ENCODE measurements around the gene ZNF595.
"Not testable (repeated sequence)": the region's sequence is repeated elsewhere in the genome, so short reads cannot be mapped to it uniquely, and the experiment has no call there.

Gene ZNF595

DNA sequence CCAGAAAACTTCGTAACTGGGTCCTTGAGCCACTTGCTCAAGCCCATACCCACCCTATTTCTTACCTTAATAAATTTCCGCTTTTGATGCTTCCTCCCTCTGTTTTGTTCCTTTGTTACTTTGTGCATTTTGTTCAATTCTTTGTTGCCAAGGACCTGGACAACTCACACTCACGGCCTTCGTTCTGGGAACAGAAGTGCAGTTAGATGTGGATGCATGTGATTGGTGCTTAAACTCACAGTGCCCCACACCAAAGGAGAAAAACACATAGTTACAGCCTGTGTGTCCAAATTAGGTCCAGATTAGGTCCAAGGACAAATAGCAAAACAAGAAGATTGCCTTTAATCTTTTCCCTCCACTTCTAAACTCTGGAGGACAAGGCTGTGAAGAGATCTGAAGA is 1.9 kb upstream of the ZNF595 start:
- not testable (repeated sequence) for H3K27me3 Mint-ChIP-seq (ENCODE audit: low read depth); H3K9me3 Mint-ChIP-seq; H3K4me3 Mint-ChIP-seq; H3K36me3 Mint-ChIP-seq (ENCODE audit: low read depth); H3K4me1 Mint-ChIP-seq; H3K27ac Mint-ChIP-seq

DNA sequence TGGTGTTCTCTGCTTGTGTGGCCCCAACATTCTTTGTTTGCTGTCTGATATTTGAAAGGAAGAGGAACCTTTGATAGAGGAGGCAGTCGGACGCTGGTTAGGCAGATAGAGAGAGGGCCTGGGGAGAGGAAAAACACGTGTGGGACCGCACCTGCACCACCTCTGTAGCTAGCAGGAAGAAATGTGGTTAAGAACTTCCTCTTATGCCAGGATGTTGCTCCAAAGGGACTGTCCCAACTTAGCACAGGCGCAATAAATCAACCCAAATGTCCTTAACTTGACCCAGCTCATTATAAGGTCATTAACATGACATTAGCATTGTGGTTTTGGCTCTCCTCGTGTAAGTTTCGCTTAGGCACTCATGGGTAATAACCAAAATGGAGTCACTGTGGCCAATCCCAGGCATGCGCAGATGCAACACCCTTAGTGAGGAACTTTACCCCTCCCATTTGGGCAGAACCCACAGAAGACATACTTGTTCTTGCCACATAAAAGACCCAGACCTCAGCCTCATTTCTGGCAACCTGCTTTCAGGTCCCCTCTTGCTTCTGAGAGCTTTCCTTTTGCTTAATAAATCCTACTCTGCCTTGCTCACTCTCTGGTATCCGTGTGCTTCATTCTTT is 1.4 kb upstream of the ZNF595 start:
- H3K9me3 Mint-ChIP-seq; H3K27ac Mint-ChIP-seq; H3K36me3 Mint-ChIP-seq (ENCODE audit: low read depth); H3K4me3 Mint-ChIP-seq; H3K27me3 Mint-ChIP-seq (ENCODE audit: low read depth); H3K4me1 Mint-ChIP-seq: not testable (repeated sequence)

GRCh38 chr4:53521-53920 is 400 bp downstream of the ZNF595 start:
- not testable (repeated sequence) for H3K27me3 Mint-ChIP-seq (ENCODE audit: low read depth); H3K4me1 Mint-ChIP-seq; H3K27ac Mint-ChIP-seq; H3K36me3 Mint-ChIP-seq (ENCODE audit: low read depth); H3K9me3 Mint-ChIP-seq; H3K4me3 Mint-ChIP-seq

GRCh38 chr4:64733-65132 is 11.6 kb downstream of the ZNF595 start:
- peaks cover 16% of the 10 kb centered on the region for H3K36me3 Mint-ChIP-seq (ENCODE audit: low read depth)
- H3K9me3 Mint-ChIP-seq = peaks cover 14% of the 10 kb centered on the region
- not testable (repeated sequence) for H3K27me3 Mint-ChIP-seq (ENCODE audit: low read depth); H3K4me1 Mint-ChIP-seq; H3K27ac Mint-ChIP-seq; H3K4me3 Mint-ChIP-seq

- peaks cover 79% of the 10 kb centered on the region for H3K36me3 Mint-ChIP-seq (ENCODE audit: low read depth)
- H3K4me3 Mint-ChIP-seq = no peak overlapping the region
- H3K27me3 Mint-ChIP-seq (ENCODE audit: low read depth) = peaks cover 5% of the 10 kb centered on the region
- no peak overlapping the region for H3K27ac Mint-ChIP-seq
- no peak for TF ChIP-seq CTCF (IDR thresholded peaks at IDR 0.05; ENCODE audit: unreplicated experiment in 3 of 3)
- peaks cover 66% of the 10 kb centered on the region for H3K9me3 Mint-ChIP-seq
- H3K4me1 Mint-ChIP-seq = no peaks in the 10 kb centered on the region
Measured at GRCh38 chr4:71830-72229, 18.7 kb downstream of the ZNF595 start.

DNA sequence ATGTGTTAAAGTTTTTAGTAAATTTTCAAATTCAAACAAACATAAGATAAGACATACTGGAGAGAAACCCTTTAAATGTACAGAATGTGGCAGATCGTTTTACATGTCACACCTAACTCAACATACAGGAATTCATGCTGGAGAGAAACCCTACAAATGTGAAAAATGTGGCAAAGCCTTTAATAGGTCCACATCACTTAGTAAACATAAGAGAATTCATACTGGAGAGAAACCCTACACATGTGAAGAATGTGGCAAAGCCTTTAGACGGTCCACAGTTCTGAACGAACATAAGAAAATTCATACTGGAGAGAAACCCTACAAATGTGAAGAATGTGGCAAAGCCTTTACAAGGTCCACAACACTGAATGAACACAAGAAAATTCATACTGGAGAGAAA is 32.8 kb downstream of the ZNF595 start:
- H3K9me3 Mint-ChIP-seq = peaks cover 68% of the 10 kb centered on the region
- no peak overlapping the region for H3K27ac Mint-ChIP-seq
- H3K4me1 Mint-ChIP-seq = no peaks in the 10 kb centered on the region
- peaks cover 76% of the 10 kb centered on the region for H3K36me3 Mint-ChIP-seq (ENCODE audit: low read depth)
- no peak overlapping the region for H3K4me3 Mint-ChIP-seq
- no peak for TF ChIP-seq CTCF (IDR thresholded peaks at IDR 0.05; ENCODE audit: unreplicated experiment in 3 of 3)
- no peaks in the 10 kb centered on the region for H3K27me3 Mint-ChIP-seq (ENCODE audit: low read depth)

GRCh38 chr4:86559-87324 is 33.6 kb downstream of the ZNF595 start:
- Mint-ChIP-seq H3K36me3 (ENCODE audit: low read depth) (peaks cover 76% of the 10 kb centered on the region), H3K9me3 (peaks cover 69% of the 10 kb centered on the region)
- not testable (repeated sequence) for H3K27ac Mint-ChIP-seq; H3K4me1 Mint-ChIP-seq; H3K4me3 Mint-ChIP-seq; H3K27me3 Mint-ChIP-seq (ENCODE audit: low read depth)

GRCh38 chr4:98386-98785 is 45.3 kb downstream of the ZNF595 start:
- H3K4me1 Mint-ChIP-seq = no peaks in the 10 kb centered on the region
- peaks cover 62% of the 10 kb centered on the region for H3K9me3 Mint-ChIP-seq
- no peaks in the 10 kb centered on the region for H3K27me3 Mint-ChIP-seq (ENCODE audit: low read depth)
- no peak overlapping the region for H3K4me3 Mint-ChIP-seq
- TF ChIP-seq CTCF (IDR thresholded peaks at IDR 0.05; ENCODE audit: unreplicated experiment in 3 of 3) = no peak
- H3K36me3 Mint-ChIP-seq (ENCODE audit: low read depth) = peaks cover 11% of the 10 kb centered on the region
- no peak overlapping the region for H3K27ac Mint-ChIP-seq
